H4 (cell line): Measurements from ENCODE around the gene METTL14. TPM values are rescaled to one million over a fixed set of nuclear protein-coding genes. Genes with fewer than 3 reads are reported as not detected.
A peak's percentile ranks its signal among the peaks of the same experiment; 100 is the strongest.

Experiments
- DNase-seq: peaks from one replicate; pipeline ENCODE4 v3.0.0-alpha.2; 2015; ENCODE audit warnings: low spot score
- total RNA-seq: library from RNA; depleted of rRNA; stranded (reverse); fragments of >200 nt; shearing (Covaris generic); gene quantifications from 2 replicates; pipeline ENCODE4 v1.2.3, GENCODE V29; 2014

Gene METTL14
- total RNA-seq, 1 experiment from 2014 or later = 38.1 TPM

GRCh38 chr4:118734491-118735205 lies 49.5 kb downstream of the METTL14 start:
- DNase-seq = no peak

- DNase-seq = no peak
Observed at GRCh38 chr4:118736900-118737299, 51.7 kb downstream of the METTL14 start.

GRCh38 chr4:118738090-118738489 lies 52.9 kb downstream of the METTL14 start:
- no peak for DNase-seq

GRCh38 chr4:118739022-118739713 lies 54.0 kb downstream of the METTL14 start:
- no peak for DNase-seq

GRCh38 chr4:118740869-118741268 lies 55.7 kb downstream of the METTL14 start:
- DNase-seq = peak; percentile 9

GRCh38 chr4:118741301-118741855 lies 56.2 kb downstream of the METTL14 start:
- DNase-seq = no peak

GRCh38 chr4:118742050-118742449 lies 56.9 kb downstream of the METTL14 start:
- no peak for DNase-seq

GRCh38 chr4:118743867-118744266 lies 58.7 kb downstream of the METTL14 start:
- DNase-seq = no peak

- DNase-seq = no peak
Observed at GRCh38 chr4:118745357-118745756, 60.2 kb downstream of the METTL14 start.

- no peak for DNase-seq
Observed at GRCh38 chr4:118746251-118746919, 61.2 kb downstream of the METTL14 start.

- no peak for DNase-seq
Observed at GRCh38 chr4:118749347-118749988, 64.3 kb downstream of the METTL14 start.

- peak; percentile 12 for DNase-seq
Observed at GRCh38 chr4:118751629-118752323, 66.6 kb downstream of the METTL14 start.

- DNase-seq = no peak
Observed at GRCh38 chr4:118752551-118752950, 67.4 kb downstream of the METTL14 start.

GRCh38 chr4:118753096-118753495 lies 67.9 kb downstream of the METTL14 start:
- DNase-seq = no peak

GRCh38 chr4:118753685-118754084 lies 68.5 kb downstream of the METTL14 start:
- no peak for DNase-seq

GRCh38 chr4:118754890-118755289 lies 69.7 kb downstream of the METTL14 start:
- no peak for DNase-seq

- DNase-seq = no peak
Observed at GRCh38 chr4:118755438-118756226, 70.4 kb downstream of the METTL14 start.

- DNase-seq = no peak
Observed at GRCh38 chr4:118756429-118756828, 71.2 kb downstream of the METTL14 start.

- no peak for DNase-seq
Observed at GRCh38 chr4:118756958-118757357, 71.8 kb downstream of the METTL14 start.

GRCh38 chr4:118757761-118758251 lies 72.6 kb downstream of the METTL14 start:
- DNase-seq = no peak
